CD4-positive, alpha-beta T cell (primary cell): Measurements from ENCODE around the gene KRTAP1-5. TPM values are rescaled to one million over a fixed set of nuclear protein-coding genes. Genes with fewer than 3 reads are reported as not detected.

Experiments
- ATAC-seq: fragments of 200-7000 bp; cut with Tn5 transposase; one replicate; pipeline ENCODE4 v1.10.0; 2022; ENCODE audit warnings: mild to moderate bottlenecking; ENCODE audit not compliant: poor library complexity
- CTCF ChIA-PET: fragments of 350-600 bp; sonication (Branson Sonifier 250); formaldehyde crosslinking; loops from one replicate; lab custom pipeline; 2021; ENCODE audit warnings: antibody characterized with exemption, inconsistent platforms; lab: Charles Lee
- POLR2A ChIA-PET: fragments of 350-600 bp; sonication (Branson Sonifier 250); formaldehyde crosslinking; loops from one replicate; lab custom pipeline; 2021; ENCODE audit warnings: antibody characterized with exemption, inconsistent platforms; lab: Charles Lee
- DNase-seq, 14 experiments: peaks; one replicate each; pipeline ENCODE4 v3.0.0-alpha.2; 2013 to 2020; ENCODE audit warnings: mixed read lengths in 2 of 14
- H3K27ac ChIP-seq, 2 donors: one replicate each; pipeline versions ENCODE4 v1.5.1 to v1.7.0; 2013; ENCODE audit warnings: low read length in 2 of 2, low read depth in 1 of 2, mild to moderate bottlenecking in 1 of 2
- H3K27me3 ChIP-seq, 2 experiments: 1 replicate in 1 of 2; 2 replicates in 1 of 2; pipeline versions ENCODE4 v1.6.1 to v1.7.0; 2013; ENCODE audit warnings: low read length in 2 of 2, control low read depth in 1 of 2, mild to moderate bottlenecking in 1 of 2, moderate library complexity in 1 of 2; ENCODE audit not compliant: insufficient read depth in 2 of 2, control insufficient read depth in 1 of 2
- H3K36me3 ChIP-seq: one replicate; pipeline ENCODE4 v1.6.1; 2013; ENCODE audit warnings: low read length, control low read depth; ENCODE audit not compliant: insufficient read depth
- H3K4me1 ChIP-seq: one replicate; pipeline ENCODE4 v1.6.1; 2013; ENCODE audit warnings: low read length, control low read depth; ENCODE audit not compliant: insufficient read depth
- H3K4me3 ChIP-seq: one replicate; pipeline ENCODE4 v1.5.1; 2013; ENCODE audit warnings: mild to moderate bottlenecking, low read length, moderate library complexity
- H3K9me3 ChIP-seq, 2 experiments: 1 replicate in 1 of 2; 2 replicates in 1 of 2; pipeline versions ENCODE4 v1.6.1 to v1.7.0; 2013; ENCODE audit warnings: low read length in 2 of 2, mild to moderate bottlenecking in 2 of 2, control low read depth in 1 of 2, moderate library complexity in 1 of 2; ENCODE audit not compliant: control insufficient read depth in 1 of 2, insufficient read depth in 1 of 2
- H3K27ac Mint-ChIP-seq: one replicate; pipeline ENCODE4 v1.8.0; 2020; ENCODE audit warnings: mixed read lengths
- H3K27me3 Mint-ChIP-seq: one replicate; pipeline ENCODE4 v1.8.0; 2021; ENCODE audit warnings: mixed read lengths
- H3K36me3 Mint-ChIP-seq: one replicate; pipeline ENCODE4 v1.8.0; 2021; ENCODE audit warnings: low read depth, mixed read lengths
- H3K4me1 Mint-ChIP-seq: one replicate; pipeline ENCODE4 v1.8.0; 2021; ENCODE audit warnings: low read depth, mixed read lengths
- H3K4me3 Mint-ChIP-seq: one replicate; pipeline ENCODE4 v1.8.0; 2020; ENCODE audit warnings: mild to moderate bottlenecking, mixed read lengths
- H3K9me3 Mint-ChIP-seq: one replicate; pipeline ENCODE4 v1.8.0; 2020; ENCODE audit warnings: mixed read lengths
- CTCF ChIP-seq: fragments of 200-600 bp; IDR thresholded peaks from one replicate; pipeline ENCODE4 v1.8.0; 2022; ENCODE audit warnings: antibody characterized with exemption, mild to moderate bottlenecking
- intact Hi-C, 2 experiments: fragments of 100-400 bp; cut with DNase I in 1 of 2; cut with micrococcal nuclease in 1 of 2; formaldehyde crosslinking; loops; one replicate each; pipeline versions ENCODE4 v1.15.1 to v1.9.0; 2023 to 2025; cut with DNase I, micrococcal nuclease
- total RNA-seq, 174 experiments: library from RNA in 2 of 174; stranded (reverse) in 2 of 174; gene quantifications; one replicate each; pipeline ENCODE4 v1.2.3 and lab custom pipeline; 2021 to 2026

Gene KRTAP1-5
- total RNA-seq, 2 experiments from 2014 or later, result not detected

- TF ChIP-seq CTCF, result no peak
- POLR2A ChIA-PET, result no interaction called here
- Mint-ChIP-seq H3K27ac (no peak within 1 kb of the TSS), H3K4me3 (no peak within 1 kb of the TSS), H3K36me3 (no peaks in the 10 kb centered on the region), H3K4me1 (no peaks in the 10 kb centered on the region), H3K27me3 (peaks cover 11% of the 10 kb centered on the region), H3K9me3 (no peaks in the 10 kb centered on the region)
- Histone ChIP-seq H3K9me3 (no peaks in the 10 kb centered on the region), H3K27me3 (no peaks in the 10 kb centered on the region), H3K4me3 (no peak within 1 kb of the TSS), H3K27ac (no peak within 1 kb of the TSS), H3K4me1 (no peaks in the 10 kb centered on the region), H3K36me3 (no peaks in the 10 kb centered on the region)
- CTCF ChIA-PET, result no interaction called here
- intact Hi-C loops, result no loop called here
- no peak for ATAC-seq
- DNase-seq, result no peak
Measured at GRCh38 chr17:41008811-41009210, 18.2 kb downstream of the KRTAP1-5 start, which contains the start of gene KRTAP3-1. TSS of gene KRTAP3-1 (minus strand) at chr17:41009128. CDS start at chr17:41009074, 54 bp downstream.

DNA sequence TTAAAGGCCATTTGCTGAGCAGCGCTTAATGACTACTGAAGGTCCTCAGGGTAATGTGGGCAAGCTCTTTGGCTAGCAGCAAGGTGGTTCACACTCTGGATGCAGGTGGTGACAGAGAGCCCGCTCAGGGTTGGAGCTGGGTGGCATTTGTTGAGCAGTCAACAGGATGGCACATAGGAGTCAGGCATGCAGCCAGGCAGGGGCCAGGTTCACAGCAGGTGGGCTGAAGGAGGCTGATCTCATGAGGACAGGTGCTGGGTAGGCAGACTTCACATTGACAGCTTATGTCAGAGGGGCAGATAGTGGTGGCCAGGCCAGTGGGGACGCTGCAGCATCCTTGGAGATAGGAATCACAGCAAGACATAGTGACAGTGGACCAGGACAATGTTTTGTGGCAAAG is 22.6 kb downstream of the KRTAP1-5 start:
- intact Hi-C loops, result no loop called here
- DNase-seq, result no peak
- Mint-ChIP-seq H3K4me3 (no peak overlapping the region), H3K9me3 (no peaks in the 10 kb centered on the region), H3K4me1 (no peaks in the 10 kb centered on the region), H3K27me3 (peaks cover 38% of the 10 kb centered on the region), H3K27ac (no peak overlapping the region), H3K36me3 (no peaks in the 10 kb centered on the region)
- Histone ChIP-seq H3K27ac (no peak overlapping the region), H3K4me1 (no peaks in the 10 kb centered on the region), H3K9me3 (no peaks in the 10 kb centered on the region), H3K27me3 (peaks cover 4 to 5% of the 10 kb centered on the region in 2 experiments), H3K4me3 (no peak overlapping the region), H3K36me3 (no peaks in the 10 kb centered on the region)
- TF ChIP-seq CTCF, result no peak
- ChIA-PET CTCF (no interaction called here), POLR2A (interaction anchor here (0.6 kb wide), 1 partner anchor 11 kb away, joined by 3 read pairs; no protein-coding TSS in a partner anchor)
- no peak for ATAC-seq

DNA sequence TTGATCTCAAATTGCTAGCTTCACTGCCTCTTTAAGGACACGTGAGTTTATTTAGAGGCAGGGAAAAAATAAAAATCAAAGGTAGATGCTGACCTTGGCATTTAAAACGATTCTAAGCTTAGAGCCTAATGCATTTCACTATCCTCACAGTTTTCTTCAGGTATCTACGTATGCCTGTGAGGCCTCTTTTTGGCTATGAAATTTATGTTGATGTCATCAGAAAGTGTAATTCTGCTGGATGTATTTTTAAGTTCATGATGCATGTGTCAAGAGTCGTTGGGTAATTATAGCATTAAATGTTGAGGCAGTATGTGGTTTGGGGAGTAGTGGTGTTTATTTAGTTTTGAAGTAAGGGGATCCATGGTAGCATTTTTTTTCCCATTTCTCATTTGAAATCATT is 23.1 kb downstream of the KRTAP1-5 start:
- Mint-ChIP-seq H3K36me3 (no peaks in the 10 kb centered on the region), H3K27me3 (peaks cover 42% of the 10 kb centered on the region), H3K9me3 (no peaks in the 10 kb centered on the region), H3K4me3 (no peak overlapping the region), H3K4me1 (no peaks in the 10 kb centered on the region), H3K27ac (no peak overlapping the region)
- no peak overlapping the region for H3K27ac ChIP-seq
- POLR2A ChIA-PET, result interaction anchor here (0.6 kb wide), 1 partner anchor 10 kb away, joined by 3 read pairs; the partner anchor contains the start of gene KRTAP3-3
- H3K36me3 ChIP-seq, result no peaks in the 10 kb centered on the region
- no peaks in the 10 kb centered on the region for H3K9me3 ChIP-seq
- CTCF ChIA-PET, result no interaction called here
- peaks cover 4 to 6% of the 10 kb centered on the region in 2 experiments for H3K27me3 ChIP-seq
- H3K4me1 ChIP-seq, result no peaks in the 10 kb centered on the region
- TF ChIP-seq CTCF, result no peak
- intact Hi-C loops, result no loop called here
- H3K4me3 ChIP-seq, result no peak overlapping the region
- DNase-seq, result no peak
- ATAC-seq, result no peak
